Measurements from ENCODE around the gene IGSF23. TPM values are rescaled to one million over a fixed set of nuclear protein-coding genes. Genes with fewer than 3 reads are reported as not detected.

IGSF23 gene
- total RNA-seq, 1 donor from 2014 or later: 0.13 TPM

GRCh38 chr19:44671400-44671799, 58.0 kb downstream of the IGSF23 start, which contains the start of gene CEACAM19:
Gene CEACAM19 (plus strand): TSS chr19:44671482. CDS start chr19:44671932, 450 bp downstream.
- TF ChIP-seq, protein P1, sequence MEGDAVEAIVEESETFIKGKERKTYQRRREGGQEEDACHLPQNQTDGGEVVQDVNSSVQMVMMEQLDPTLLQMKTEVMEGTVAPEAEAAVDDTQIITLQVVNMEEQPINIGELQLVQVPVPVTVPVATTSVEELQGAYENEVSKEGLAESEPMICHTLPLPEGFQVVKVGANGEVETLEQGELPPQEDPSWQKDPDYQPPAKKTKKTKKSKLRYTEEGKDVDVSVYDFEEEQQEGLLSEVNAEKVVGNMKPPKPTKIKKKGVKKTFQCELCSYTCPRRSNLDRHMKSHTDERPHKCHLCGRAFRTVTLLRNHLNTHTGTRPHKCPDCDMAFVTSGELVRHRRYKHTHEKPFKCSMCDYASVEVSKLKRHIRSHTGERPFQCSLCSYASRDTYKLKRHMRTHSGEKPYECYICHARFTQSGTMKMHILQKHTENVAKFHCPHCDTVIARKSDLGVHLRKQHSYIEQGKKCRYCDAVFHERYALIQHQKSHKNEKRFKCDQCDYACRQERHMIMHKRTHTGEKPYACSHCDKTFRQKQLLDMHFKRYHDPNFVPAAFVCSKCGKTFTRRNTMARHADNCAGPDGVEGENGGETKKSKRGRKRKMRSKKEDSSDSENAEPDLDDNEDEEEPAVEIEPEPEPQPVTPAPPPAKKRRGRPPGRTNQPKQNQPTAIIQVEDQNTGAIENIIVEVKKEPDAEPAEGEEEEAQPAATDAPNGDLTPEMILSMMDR (IDR thresholded peaks at IDR 0.05; ENCODE audit: insufficient read depth, low read length, poor library complexity, severe bottlenecking): no peak
- no peaks in the 10 kb centered on the region for H3K27me3 ChIP-seq (ENCODE audit: control insufficient read depth, insufficient read depth, low read length)
- H3K4me3 ChIP-seq (ENCODE audit: low read depth, low read length): no peak within 1 kb of the TSS
- no peaks in the 10 kb centered on the region for H3K36me3 ChIP-seq (ENCODE audit: control insufficient read depth, insufficient read depth, low read length)
- DNase-seq (ENCODE audit: low read depth): no peak

DNA sequence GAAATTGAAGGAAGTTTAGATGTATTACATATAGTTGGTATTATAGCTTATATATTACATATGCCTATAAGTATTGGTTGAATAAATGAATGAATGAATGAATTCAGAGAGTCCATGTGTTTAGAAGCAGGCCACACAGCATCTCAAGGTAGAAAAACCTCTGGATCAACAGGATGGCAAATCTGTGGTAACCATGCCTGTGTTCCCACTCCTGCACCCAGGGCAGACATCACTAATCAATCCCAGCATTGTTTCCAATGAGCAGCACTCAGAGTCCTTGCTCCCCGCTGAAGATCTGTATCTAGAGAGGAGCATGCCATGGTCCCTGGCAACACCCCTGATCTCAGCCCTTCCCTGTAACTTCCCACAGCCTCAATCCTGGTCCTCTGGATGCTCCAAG, 58.9 kb downstream of the IGSF23 start:
- H3K4me3 ChIP-seq (ENCODE audit: low read depth, low read length): no peak overlapping the region
- H3K36me3 ChIP-seq (ENCODE audit: control insufficient read depth, insufficient read depth, low read length): no peaks in the 10 kb centered on the region
- H3K27me3 ChIP-seq (ENCODE audit: control insufficient read depth, insufficient read depth, low read length): no peaks in the 10 kb centered on the region
- TF ChIP-seq, protein P1 (IDR thresholded peaks at IDR 0.05; ENCODE audit: insufficient read depth, low read length, poor library complexity, severe bottlenecking): no peak
- no peak for DNase-seq (ENCODE audit: low read depth)

DNA sequence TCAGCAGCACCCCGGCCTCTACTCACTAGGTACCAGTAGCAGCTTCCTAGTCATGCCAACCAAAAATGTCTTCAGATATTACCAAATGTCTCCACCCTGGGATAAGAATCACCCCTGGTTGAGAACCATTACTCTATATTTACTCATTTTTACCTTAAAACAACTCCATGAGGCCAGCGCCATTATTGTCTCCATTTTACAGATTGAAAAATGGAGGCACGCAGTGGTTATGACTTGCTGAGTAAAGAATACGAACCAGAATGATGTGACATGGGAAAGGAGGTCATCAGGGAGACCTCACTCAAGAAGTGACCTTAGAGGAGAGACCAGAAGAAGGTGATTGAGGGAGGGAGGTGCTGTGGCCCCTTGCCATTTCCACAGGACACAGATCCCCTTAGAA, 60.1 kb downstream of the IGSF23 start:
- TF ChIP-seq, protein P1 (IDR thresholded peaks at IDR 0.05; ENCODE audit: insufficient read depth, low read length, poor library complexity, severe bottlenecking): no peak
- H3K36me3 ChIP-seq (ENCODE audit: control insufficient read depth, insufficient read depth, low read length): no peaks in the 10 kb centered on the region
- no peaks in the 10 kb centered on the region for H3K27me3 ChIP-seq (ENCODE audit: control insufficient read depth, insufficient read depth, low read length)
- DNase-seq (ENCODE audit: low read depth): no peak
- H3K4me3 ChIP-seq (ENCODE audit: low read depth, low read length): no peak overlapping the region

GRCh38 chr19:44675521-44675920, 62.2 kb downstream of the IGSF23 start:
- DNase-seq (ENCODE audit: low read depth): no peak
- H3K36me3 ChIP-seq (ENCODE audit: control insufficient read depth, insufficient read depth, low read length): no peaks in the 10 kb centered on the region
- no peaks in the 10 kb centered on the region for H3K27me3 ChIP-seq (ENCODE audit: control insufficient read depth, insufficient read depth, low read length)
- TF ChIP-seq, protein P1 (IDR thresholded peaks at IDR 0.05; ENCODE audit: insufficient read depth, low read length, poor library complexity, severe bottlenecking): no peak
- no peak overlapping the region for H3K4me3 ChIP-seq (ENCODE audit: low read depth, low read length)

DNA sequence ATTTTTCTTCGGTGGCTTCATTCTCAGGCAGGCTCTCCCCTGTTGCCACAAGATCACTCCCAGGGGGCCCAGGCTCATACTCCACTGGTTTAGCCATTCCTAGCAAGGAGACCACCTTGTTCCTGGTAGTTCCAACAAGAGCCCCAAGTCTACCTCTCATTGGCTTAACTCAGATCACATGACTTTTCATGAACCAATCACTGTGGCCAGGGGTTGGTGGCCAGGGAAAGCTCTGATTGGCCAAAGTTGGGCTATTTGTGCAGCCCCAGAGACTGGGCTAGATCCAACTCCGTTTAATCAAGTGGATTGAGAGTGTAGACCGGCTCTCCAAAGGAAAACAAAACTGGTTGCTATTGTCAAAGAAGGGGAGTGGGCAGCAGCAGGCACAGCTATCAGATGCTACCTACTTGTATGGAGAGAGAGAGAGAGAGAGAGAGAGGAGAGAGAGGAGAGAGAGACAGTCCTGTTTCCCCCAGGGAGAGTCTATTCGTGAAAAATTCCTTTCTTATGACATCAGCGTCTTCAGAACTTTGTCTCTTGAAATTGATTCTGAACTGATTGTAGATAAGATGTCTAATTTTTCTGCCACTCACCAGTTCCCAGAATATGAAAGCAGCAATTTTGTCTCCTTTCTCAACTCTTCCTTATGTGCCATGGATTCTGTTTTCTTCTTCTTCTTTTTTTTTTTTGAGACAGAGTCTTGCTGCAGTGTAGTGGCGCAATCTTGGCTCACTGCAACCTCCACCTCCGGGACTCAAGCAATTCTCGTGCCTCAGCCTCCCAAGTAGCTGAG, 63.9 kb downstream of the IGSF23 start:
- Histone ChIP-seq H3K27me3 (ENCODE audit: control insufficient read depth, insufficient read depth, low read length) (no peaks in the 10 kb centered on the region), H3K36me3 (ENCODE audit: control insufficient read depth, insufficient read depth, low read length) (no peaks in the 10 kb centered on the region), H3K4me3 (ENCODE audit: low read depth, low read length) (no peak overlapping the region)
- DNase-seq (ENCODE audit: low read depth): no peak
- TF ChIP-seq, protein P1 (IDR thresholded peaks at IDR 0.05; ENCODE audit: insufficient read depth, low read length, poor library complexity, severe bottlenecking): no peak

DNA sequence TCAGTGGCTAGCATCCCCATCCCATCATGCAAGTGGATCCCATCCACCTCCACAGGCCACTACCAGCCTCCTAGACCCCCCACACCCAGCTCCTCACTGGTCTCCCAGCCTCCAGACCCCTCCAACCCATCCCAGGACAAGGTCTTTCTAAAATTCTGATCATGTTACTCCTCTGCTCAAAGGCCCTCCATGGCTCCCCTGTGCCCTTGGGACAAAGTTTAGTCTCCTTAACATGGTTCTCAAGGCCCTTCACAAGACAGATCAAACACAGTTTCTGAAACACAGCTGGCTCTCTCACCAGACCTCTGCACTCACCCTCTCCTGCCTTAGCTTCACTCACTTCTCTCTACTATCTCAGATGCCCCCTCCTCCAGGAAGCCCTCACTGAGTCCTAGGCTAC, 67.2 kb downstream of the IGSF23 start:
- TF ChIP-seq, protein P1 (IDR thresholded peaks at IDR 0.05; ENCODE audit: insufficient read depth, low read length, poor library complexity, severe bottlenecking): no peak
- Histone ChIP-seq H3K27me3 (ENCODE audit: control insufficient read depth, insufficient read depth, low read length) (no peaks in the 10 kb centered on the region), H3K36me3 (ENCODE audit: control insufficient read depth, insufficient read depth, low read length) (no peaks in the 10 kb centered on the region), H3K4me3 (ENCODE audit: low read depth, low read length) (no peak overlapping the region)
- no peak for DNase-seq (ENCODE audit: low read depth)

Measured in kidney epithelial cell (primary cell).